GM06990 (cell line): Measurements from ENCODE around the gene ATG9B.

ENCODE experiments used
- DNase-seq: peaks from one replicate; pipeline ENCODE4 v3.0.0-alpha.2; 2011; ENCODE audit not compliant: insufficient read length; ENCODE audit errors: extremely low read depth
- H3K27me3 ChIP-seq: replicated peaks from 2 replicates; pipeline ENCODE4 v1.6.0; 2011; ENCODE audit warnings: low read length; ENCODE audit not compliant: control insufficient read depth, insufficient read depth
- H3K36me3 ChIP-seq: 2 replicates; pipeline ENCODE4 v1.5.1; 2011; ENCODE audit warnings: low read length; ENCODE audit not compliant: control insufficient read depth, insufficient read depth
- H3K4me3 ChIP-seq: replicated peaks from 2 replicates; pipeline ENCODE4 v1.5.1; 2011; ENCODE audit warnings: low read depth, mild to moderate bottlenecking, control low read depth, low read length
- CTCF ChIP-seq: IDR thresholded peaks from 2 replicates; pipeline ENCODE4 v1.5.1; 2011; ENCODE audit warnings: low read length, control low read depth, mild to moderate bottlenecking, inconsistent platforms; ENCODE audit not compliant: insufficient read depth, poor library complexity, severe bottlenecking

Gene ATG9B

GRCh38 chr7:151016505-151016904 is 7.8 kb downstream of the ATG9B start:
- no peak for TF ChIP-seq CTCF
- no peaks in the 10 kb centered on the region for H3K36me3 ChIP-seq
- no peak for DNase-seq
- no peak overlapping the region for H3K4me3 ChIP-seq
- peaks cover 2% of the 10 kb centered on the region; the same call in 1 of the 2 replicates for H3K27me3 ChIP-seq

- no peaks in the 10 kb centered on the region for H3K36me3 ChIP-seq
- no peak for TF ChIP-seq CTCF
- peaks cover 2% of the 10 kb centered on the region; the same call in 1 of the 2 replicates for H3K27me3 ChIP-seq
- no peak overlapping the region for H3K4me3 ChIP-seq
- no peak for DNase-seq
These were observed 8.3 kb downstream of the ATG9B start for GRCh38 chr7:151015967-151016366.

GRCh38 chr7:151014950-151015349 is 9.3 kb downstream of the ATG9B start:
- TF ChIP-seq CTCF = no peak
- DNase-seq = no peak
- Histone ChIP-seq H3K36me3 (no peaks in the 10 kb centered on the region), H3K4me3 (no peak overlapping the region), H3K27me3 (no peaks in the 10 kb centered on the region; the same call in 1 of the 2 replicates)

GRCh38 chr7:151013733-151014497 is 10.4 kb downstream of the ATG9B start:
- H3K36me3 ChIP-seq = no peaks in the 10 kb centered on the region
- no peaks in the 10 kb centered on the region; the same call in 1 of the 2 replicates for H3K27me3 ChIP-seq
- peak overlapping the region; percentile 63 for H3K4me3 ChIP-seq
- peak; percentile 82 for DNase-seq
- peak; percentile 16 for TF ChIP-seq CTCF

- no peak for TF ChIP-seq CTCF
- H3K27me3 ChIP-seq = no peaks in the 10 kb centered on the region; the same call in 1 of the 2 replicates
- H3K36me3 ChIP-seq = no peaks in the 10 kb centered on the region
- peak overlapping the region; percentile 63 for H3K4me3 ChIP-seq
- DNase-seq = no peak
These were observed 10.9 kb downstream of the ATG9B start for GRCh38 chr7:151013356-151013732.
